CD14-positive monocyte (primary cell): ENCODE data around the gene SPAG5. TPM values are rescaled to one million over a fixed set of nuclear protein-coding genes. Genes with fewer than 3 reads are reported as not detected.

Experiments
- DNase-seq, 3 donors: peaks; one replicate each; pipeline ENCODE4 v3.0.0-alpha.2; 2011 to 2022
- H2AFZ ChIP-seq: 2 replicates; pipeline ENCODE4 v1.6.0; 2012; ENCODE audit warnings: mild to moderate bottlenecking, low read depth, low read length, inconsistent platforms; ENCODE audit not compliant: insufficient read depth, poor library complexity, severe bottlenecking
- H3K27ac ChIP-seq, 2 donors: 1 replicate in 1 of 2; 2 replicates in 1 of 2; pipeline ENCODE4 v1.5.1; 2012 to 2013; ENCODE audit warnings: low read length in 2 of 2, control low read depth in 1 of 2, inconsistent platforms in 1 of 2, low read depth in 1 of 2, mild to moderate bottlenecking in 1 of 2
- H3K27me3 ChIP-seq, 2 donors: one replicate each; pipeline versions ENCODE4 v1.6.0 to v1.6.1; 2011 to 2013; ENCODE audit warnings: low read length in 2 of 2; ENCODE audit not compliant: control insufficient read depth in 2 of 2, insufficient read depth in 2 of 2
- H3K36me3 ChIP-seq, 2 donors: replicated peaks in 1 of 2; 1 replicate in 1 of 2; 2 replicates in 1 of 2; pipeline versions ENCODE4 v1.5.1 to v1.6.1; 2012 to 2013; ENCODE audit warnings: low read length in 2 of 2, control low read depth in 1 of 2, inconsistent platforms in 1 of 2, mild to moderate bottlenecking in 1 of 2; ENCODE audit not compliant: insufficient read depth in 2 of 2, control insufficient read depth in 1 of 2
- H3K4me1 ChIP-seq, 2 donors: 1 replicate in 1 of 2; 2 replicates in 1 of 2; pipeline versions ENCODE4 v1.5.1 to v1.6.1; 2012 to 2013; ENCODE audit warnings: low read length in 2 of 2, control low read depth in 1 of 2, inconsistent platforms in 1 of 2, mild to moderate bottlenecking in 1 of 2, moderate library complexity in 1 of 2; ENCODE audit not compliant: insufficient read depth in 2 of 2, control insufficient read depth in 1 of 2
- H3K4me2 ChIP-seq: replicated peaks from 2 replicates; pipeline ENCODE3; 2012; ENCODE audit warnings: low read length, moderate library complexity, mild to moderate bottlenecking; ENCODE audit not compliant: poor library complexity, severe bottlenecking; ENCODE audit errors: extremely low read depth
- H3K4me3 ChIP-seq, 3 experiments: fragments of 200-600 bp in 1 of 3; sonication (generic) in 1 of 3; replicated peaks in 1 of 3; 1 replicate in 2 of 3; 2 replicates in 1 of 3; pipeline ENCODE4 v1.5.1; 2011 to 2013; ENCODE audit warnings: low read length in 3 of 3, mild to moderate bottlenecking in 3 of 3, control low read depth in 2 of 3, low read depth in 2 of 3, inconsistent platforms in 1 of 3, moderate library complexity in 1 of 3
- H3K79me2 ChIP-seq: 2 replicates; pipeline ENCODE4 v1.6.0; 2012; ENCODE audit warnings: mild to moderate bottlenecking, control low read depth, inconsistent platforms, low read length, moderate library complexity; ENCODE audit not compliant: insufficient read depth
- H3K9ac ChIP-seq: 2 replicates; pipeline ENCODE4 v1.6.0; 2017; ENCODE audit warnings: low read length, mild to moderate bottlenecking; ENCODE audit not compliant: insufficient read depth, poor library complexity, severe bottlenecking
- H3K9me3 ChIP-seq, 2 donors: replicated peaks in 1 of 2; 1 replicate in 1 of 2; 2 replicates in 1 of 2; pipeline versions ENCODE4 v1.5.1 to v1.6.1; 2012 to 2013; ENCODE audit warnings: low read length in 2 of 2, control low read depth in 1 of 2; ENCODE audit not compliant: control insufficient read depth in 1 of 2, insufficient read depth in 1 of 2
- H4K20me1 ChIP-seq: 2 replicates; pipeline ENCODE4 v1.6.0; 2012; ENCODE audit warnings: mild to moderate bottlenecking, low read length, control low read depth, moderate library complexity; ENCODE audit not compliant: insufficient read depth
- H3K27ac Mint-ChIP-seq, 7 donors: one replicate each; pipeline ENCODE4 v1.8.0; 2020; ENCODE audit warnings: mild to moderate bottlenecking in 7 of 7, mixed read lengths in 7 of 7, moderate library complexity in 6 of 7, inconsistent platforms in 2 of 7
- H3K27me3 Mint-ChIP-seq, 3 donors: one replicate each; pipeline ENCODE4 v1.8.0; 2021 to 2022; ENCODE audit warnings: low read depth in 3 of 3, mild to moderate bottlenecking in 3 of 3, mixed read lengths in 3 of 3, moderate library complexity in 3 of 3, inconsistent platforms in 1 of 3
- H3K36me3 Mint-ChIP-seq, 2 donors: one replicate each; pipeline ENCODE4 v1.8.0; 2020; ENCODE audit warnings: mixed read lengths in 2 of 2, inconsistent platforms in 1 of 2, mild to moderate bottlenecking in 1 of 2
- H3K4me1 Mint-ChIP-seq: one replicate; pipeline ENCODE4 v1.8.0; 2020; ENCODE audit warnings: mild to moderate bottlenecking, mixed read lengths
- H3K4me3 Mint-ChIP-seq, 2 donors: one replicate each; pipeline ENCODE4 v1.8.0; 2020; ENCODE audit warnings: mild to moderate bottlenecking in 2 of 2, mixed read lengths in 2 of 2, moderate library complexity in 1 of 2
- H3K9me3 Mint-ChIP-seq, 7 donors: one replicate each; pipeline ENCODE4 v1.8.0; 2020 to 2022; ENCODE audit warnings: mixed read lengths in 7 of 7, mild to moderate bottlenecking in 6 of 7, moderate library complexity in 6 of 7, inconsistent platforms in 2 of 7
- WGBS: methylation state at CpG from one replicate; pipeline ENCODE4 v1.1.5; 2013; ENCODE audit warnings: missing lambda C conversion rate; ENCODE audit not compliant: insufficient coverage; 5-methylcytosine and 5-hydroxymethylcytosine counted together
- intact Hi-C, 2 donors: fragments of 100-400 bp; cut with micrococcal nuclease; formaldehyde crosslinking; loops; one replicate each; pipeline versions ENCODE4 v1.15.0 to v1.15.1; 2023
- polyA plus RNA-seq, 3 donors: library from polyadenylated mRNA; depleted of rRNA in 1 of 3; unstranded in 2 of 3; stranded (reverse) in 1 of 3; fragments of 300-500 nt in 2 of 3; fragments of >200 nt in 1 of 3; fragmentation: Illumina TruSeq in 2 of 3; gene quantifications; 1 replicate in 2 of 3; 2 replicates in 1 of 3; pipeline ENCODE4 v1.2.3, GENCODE V29; 2012 to 2021
- TF ChIP-seq, protein P1 (sequence below): fragments of 200-600 bp; IDR thresholded peaks from one replicate; pipeline ENCODE4 v1.8.0; 2022; ENCODE audit warnings: antibody characterized with exemption, mild to moderate bottlenecking

Gene SPAG5
- polyA plus RNA-seq, 3 donors: 7.7 TPM; not detected in 2

DNA sequence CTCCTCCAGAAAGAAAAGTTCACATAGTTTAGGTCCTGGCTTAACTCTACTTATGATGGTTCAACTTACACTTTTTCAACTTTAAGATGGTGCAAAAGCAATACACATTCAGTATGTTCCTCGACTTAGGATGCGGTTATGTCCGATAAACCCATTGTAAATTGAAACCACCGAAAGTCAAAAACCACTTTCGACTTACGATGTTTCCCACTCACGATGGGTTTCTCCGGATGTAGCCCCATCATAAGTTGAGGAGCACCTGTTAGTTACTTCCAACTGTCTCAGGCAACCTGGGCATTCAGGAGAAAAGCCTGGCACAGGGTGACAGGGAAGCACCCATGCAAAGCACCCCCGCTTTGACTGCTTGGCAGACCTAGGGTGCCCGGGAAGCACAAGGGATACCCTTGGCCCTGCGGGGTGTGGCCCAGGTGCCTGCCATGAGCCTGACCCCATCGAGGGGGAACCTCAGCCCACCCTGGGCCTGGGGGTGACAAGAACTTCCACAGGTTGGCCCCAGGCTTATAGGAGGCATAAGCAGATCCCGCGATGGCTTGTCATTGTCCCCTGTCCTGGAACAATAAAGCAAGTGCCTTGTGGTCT is 60.4 kb downstream of the SPAG5 start:
- no peaks in the 10 kb centered on the region for H3K4me1 ChIP-seq
- no peaks in the 10 kb centered on the region for H3K36me3 ChIP-seq
- H3K4me2 ChIP-seq: no peak overlapping the region
- intact Hi-C loops: no loop called here
- no peaks in the 10 kb centered on the region for H3K4me1 Mint-ChIP-seq
- H3K9ac ChIP-seq: no peak overlapping the region
- no peak overlapping the region for H3K27ac Mint-ChIP-seq
- TF ChIP-seq, protein P1, sequence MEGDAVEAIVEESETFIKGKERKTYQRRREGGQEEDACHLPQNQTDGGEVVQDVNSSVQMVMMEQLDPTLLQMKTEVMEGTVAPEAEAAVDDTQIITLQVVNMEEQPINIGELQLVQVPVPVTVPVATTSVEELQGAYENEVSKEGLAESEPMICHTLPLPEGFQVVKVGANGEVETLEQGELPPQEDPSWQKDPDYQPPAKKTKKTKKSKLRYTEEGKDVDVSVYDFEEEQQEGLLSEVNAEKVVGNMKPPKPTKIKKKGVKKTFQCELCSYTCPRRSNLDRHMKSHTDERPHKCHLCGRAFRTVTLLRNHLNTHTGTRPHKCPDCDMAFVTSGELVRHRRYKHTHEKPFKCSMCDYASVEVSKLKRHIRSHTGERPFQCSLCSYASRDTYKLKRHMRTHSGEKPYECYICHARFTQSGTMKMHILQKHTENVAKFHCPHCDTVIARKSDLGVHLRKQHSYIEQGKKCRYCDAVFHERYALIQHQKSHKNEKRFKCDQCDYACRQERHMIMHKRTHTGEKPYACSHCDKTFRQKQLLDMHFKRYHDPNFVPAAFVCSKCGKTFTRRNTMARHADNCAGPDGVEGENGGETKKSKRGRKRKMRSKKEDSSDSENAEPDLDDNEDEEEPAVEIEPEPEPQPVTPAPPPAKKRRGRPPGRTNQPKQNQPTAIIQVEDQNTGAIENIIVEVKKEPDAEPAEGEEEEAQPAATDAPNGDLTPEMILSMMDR: no peak
- H3K9me3 ChIP-seq: no peaks in the 10 kb centered on the region
- WGBS: 93% methylated on average over 14 of the region's 14 CpGs
- DNase-seq: no peak
- no peaks in the 10 kb centered on the region for H3K9me3 Mint-ChIP-seq
- peaks cover 0 to 4% (median under 1%) of the 10 kb centered on the region in 3 donors for H3K27me3 Mint-ChIP-seq
- no peaks in the 10 kb centered on the region for H3K36me3 Mint-ChIP-seq
- no peak overlapping the region for H2AFZ ChIP-seq
- H3K79me2 ChIP-seq: no peaks in the 10 kb centered on the region
- no peak overlapping the region for H3K4me3 ChIP-seq
- H3K27me3 ChIP-seq: no peaks in the 10 kb centered on the region
- H3K27ac ChIP-seq: no peak overlapping the region
- H3K4me3 Mint-ChIP-seq: no peak overlapping the region
- H4K20me1 ChIP-seq: no peaks in the 10 kb centered on the region

DNA sequence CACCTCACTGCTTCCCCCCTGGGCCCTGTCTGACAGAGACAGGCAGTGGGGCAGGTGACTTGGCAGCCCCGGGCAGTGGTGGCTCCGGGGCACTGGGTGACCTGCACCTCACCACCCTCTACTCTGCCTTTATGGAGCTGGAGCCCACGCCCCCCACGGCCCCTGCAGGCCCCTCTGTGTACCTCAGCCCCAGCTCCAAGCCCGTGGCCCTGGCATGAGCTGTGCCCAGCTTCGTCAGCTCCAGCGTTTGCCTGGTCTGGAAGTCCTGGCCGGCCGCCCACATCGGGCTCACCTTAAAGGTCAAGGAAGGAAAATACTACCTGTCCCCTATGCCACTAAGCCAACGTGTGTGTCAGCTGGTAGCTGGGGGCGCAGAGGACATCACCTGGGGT is 61.6 kb downstream of the SPAG5 start:
- Histone ChIP-seq H3K79me2 (no peaks in the 10 kb centered on the region), H3K9me3 (no peaks in the 10 kb centered on the region), H3K9ac (no peak overlapping the region), H3K4me1 (no peaks in the 10 kb centered on the region), H3K36me3 (no peaks in the 10 kb centered on the region), H3K4me3 (no peak overlapping the region), H3K27ac (no peak overlapping the region), H4K20me1 (no peaks in the 10 kb centered on the region), H3K4me2 (no peak overlapping the region), H3K27me3 (no peaks in the 10 kb centered on the region), H2AFZ (no peak overlapping the region)
- intact Hi-C loops: no loop called here
- WGBS: 91% methylated on average over 12 of the region's 12 CpGs
- peaks cover 0 to 4% (median 0%) of the 10 kb centered on the region in 3 donors for H3K27me3 Mint-ChIP-seq
- no peak for DNase-seq
- H3K4me3 Mint-ChIP-seq: no peak overlapping the region
- no peak overlapping the region for H3K27ac Mint-ChIP-seq
- no peaks in the 10 kb centered on the region for H3K4me1 Mint-ChIP-seq
- TF ChIP-seq, protein P1: no peak
- no peaks in the 10 kb centered on the region for H3K9me3 Mint-ChIP-seq
- no peaks in the 10 kb centered on the region for H3K36me3 Mint-ChIP-seq
